ENCODE data around the gene NOL4L.
A peak's percentile ranks its signal among the peaks of the same experiment; 100 is the strongest.

The NOL4L gene

DNA sequence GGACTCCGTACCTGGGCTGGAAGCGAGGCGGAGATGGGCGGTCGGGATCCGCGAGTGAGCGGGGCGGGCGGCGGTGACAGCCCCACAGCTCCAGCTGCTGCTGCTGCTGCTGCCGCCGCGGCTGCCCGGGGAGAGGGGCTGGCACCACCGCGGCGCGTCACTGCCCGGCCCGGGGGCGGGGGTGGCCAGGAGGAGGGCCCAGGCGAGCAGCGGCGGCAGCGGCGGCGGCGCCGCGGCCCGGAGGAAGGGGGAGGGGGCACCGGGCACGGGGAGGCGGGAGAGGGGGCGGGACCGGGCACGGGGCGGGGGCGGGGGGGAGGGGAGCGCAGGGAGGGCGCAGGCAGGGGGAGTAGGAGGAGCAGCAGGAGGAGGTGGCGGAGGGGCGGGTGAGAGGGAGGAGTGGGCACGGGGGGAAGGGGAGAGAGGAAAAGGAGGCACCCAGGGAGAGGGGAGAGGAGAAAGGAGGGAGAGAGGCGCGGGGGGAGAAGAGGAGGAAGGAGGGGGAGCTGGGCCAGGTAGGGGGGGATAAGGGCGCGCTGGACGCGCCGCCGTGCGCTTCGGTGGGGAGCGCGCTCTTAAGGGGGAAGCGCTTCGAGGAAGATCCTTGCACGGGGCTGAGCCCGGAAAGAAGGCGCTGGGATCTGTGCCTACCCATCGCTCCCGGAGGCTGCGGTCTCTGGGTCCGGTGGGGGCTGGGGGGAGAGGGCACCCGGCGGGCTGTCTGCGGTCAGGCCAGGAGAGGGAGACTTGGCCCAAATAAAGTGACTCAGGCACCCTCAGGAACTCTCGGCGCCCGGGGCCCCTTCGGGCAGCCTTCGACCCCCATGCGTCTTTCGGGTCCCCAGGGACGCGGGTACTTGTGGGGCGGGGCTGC lies 101.5 kb downstream of the NOL4L start:
- DNase-seq (ENCODE audit: low read depth) = no peak

DNA sequence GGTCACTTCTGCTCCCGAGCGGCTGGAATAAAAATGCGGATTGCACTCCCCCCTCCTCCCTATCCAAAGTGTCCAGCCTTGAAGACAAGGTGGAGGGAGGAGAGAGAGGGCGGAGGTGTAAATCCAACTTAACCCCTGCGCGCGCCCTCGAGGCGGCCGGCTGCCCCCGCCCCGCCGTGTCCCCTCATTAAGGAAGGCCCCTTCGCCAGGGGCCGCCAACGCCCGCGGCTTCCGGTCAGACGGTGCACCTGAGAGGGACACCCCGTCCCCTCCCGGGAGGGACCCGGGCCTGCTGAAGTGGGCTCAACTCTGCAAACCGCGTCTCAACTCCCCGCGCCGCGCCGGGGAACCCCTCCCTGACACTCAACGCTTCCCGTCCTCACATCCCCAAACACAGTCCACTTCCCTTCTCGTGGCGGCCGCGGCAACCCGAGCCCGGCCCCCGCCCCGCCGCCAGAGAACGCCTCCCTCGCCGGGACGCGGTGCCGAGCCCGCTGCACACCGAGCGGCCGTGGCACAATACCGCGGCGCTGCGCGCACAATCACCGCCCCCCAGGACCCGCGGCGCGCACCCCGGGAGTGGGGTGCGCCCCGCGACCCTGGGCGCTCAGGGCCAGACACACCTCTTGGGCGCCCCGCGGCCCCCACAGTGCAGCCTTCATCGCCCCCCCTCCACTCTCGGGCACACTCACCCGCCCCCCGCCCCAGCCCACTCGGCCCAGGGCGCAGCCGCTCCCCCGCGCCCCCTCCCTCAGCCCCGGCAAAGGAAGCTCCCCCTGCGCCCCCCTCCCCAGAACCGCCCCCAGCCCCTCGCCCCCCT lies 102.5 kb downstream of the NOL4L start:
- DNase-seq (ENCODE audit: low read depth) = no peak

DNA sequence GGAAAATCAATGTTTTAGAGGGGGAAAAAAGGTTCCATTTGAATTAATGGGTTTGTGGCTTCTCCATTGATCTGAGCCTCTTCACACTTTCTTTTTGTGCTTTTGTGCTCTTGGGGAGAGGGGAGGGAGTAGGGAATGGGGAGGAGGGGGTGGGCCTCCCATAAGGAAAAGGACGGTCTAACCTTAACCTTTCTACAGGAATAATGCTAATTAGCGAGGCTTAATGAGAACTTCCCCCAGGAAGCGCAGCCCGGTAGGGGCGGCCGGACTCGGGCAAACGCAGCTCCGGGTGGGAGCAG lies 103.0 kb downstream of the NOL4L start:
- DNase-seq (ENCODE audit: low read depth) = no peak

DNA sequence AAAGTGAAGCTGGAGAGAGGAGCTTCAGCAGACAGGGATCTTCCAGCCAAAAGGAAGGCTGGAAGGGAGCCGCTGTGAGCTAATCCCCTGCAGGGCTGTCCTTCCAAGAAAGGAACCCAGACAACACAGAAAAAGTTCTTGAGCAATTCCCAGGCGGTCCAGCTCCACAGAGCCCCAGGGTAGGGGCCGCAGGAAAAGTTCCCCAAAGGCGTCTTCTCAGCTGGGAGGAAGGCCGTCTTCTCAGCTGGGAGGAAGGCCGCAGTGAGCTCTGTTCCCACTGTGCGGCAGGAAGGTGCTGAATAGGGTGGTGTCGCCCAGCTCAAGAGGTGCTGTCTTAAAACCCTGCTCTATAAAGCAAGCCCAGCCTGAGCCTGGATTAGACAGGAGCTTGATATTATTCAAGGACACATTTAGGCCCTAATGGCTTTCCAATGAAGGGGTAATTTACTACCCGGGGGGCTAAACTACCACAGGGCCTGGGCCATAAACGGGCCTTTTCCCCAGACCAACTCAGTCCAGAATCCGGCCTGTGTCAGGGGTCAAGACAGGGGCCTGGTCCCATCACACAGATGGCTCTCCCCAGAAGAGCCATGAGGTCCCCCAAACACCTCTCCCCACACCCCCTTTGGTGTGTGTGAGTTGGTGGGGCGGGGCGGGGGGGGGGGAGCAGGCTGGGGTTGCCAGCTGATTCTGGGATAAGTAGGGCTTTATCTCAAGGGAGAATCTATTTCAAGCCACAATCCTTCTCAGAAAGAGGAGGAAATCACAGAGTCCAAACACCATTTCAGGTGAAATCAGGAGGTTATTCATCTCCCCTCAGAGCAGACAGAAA lies 103.6 kb downstream of the NOL4L start:
- DNase-seq (ENCODE audit: low read depth) = no peak

DNA sequence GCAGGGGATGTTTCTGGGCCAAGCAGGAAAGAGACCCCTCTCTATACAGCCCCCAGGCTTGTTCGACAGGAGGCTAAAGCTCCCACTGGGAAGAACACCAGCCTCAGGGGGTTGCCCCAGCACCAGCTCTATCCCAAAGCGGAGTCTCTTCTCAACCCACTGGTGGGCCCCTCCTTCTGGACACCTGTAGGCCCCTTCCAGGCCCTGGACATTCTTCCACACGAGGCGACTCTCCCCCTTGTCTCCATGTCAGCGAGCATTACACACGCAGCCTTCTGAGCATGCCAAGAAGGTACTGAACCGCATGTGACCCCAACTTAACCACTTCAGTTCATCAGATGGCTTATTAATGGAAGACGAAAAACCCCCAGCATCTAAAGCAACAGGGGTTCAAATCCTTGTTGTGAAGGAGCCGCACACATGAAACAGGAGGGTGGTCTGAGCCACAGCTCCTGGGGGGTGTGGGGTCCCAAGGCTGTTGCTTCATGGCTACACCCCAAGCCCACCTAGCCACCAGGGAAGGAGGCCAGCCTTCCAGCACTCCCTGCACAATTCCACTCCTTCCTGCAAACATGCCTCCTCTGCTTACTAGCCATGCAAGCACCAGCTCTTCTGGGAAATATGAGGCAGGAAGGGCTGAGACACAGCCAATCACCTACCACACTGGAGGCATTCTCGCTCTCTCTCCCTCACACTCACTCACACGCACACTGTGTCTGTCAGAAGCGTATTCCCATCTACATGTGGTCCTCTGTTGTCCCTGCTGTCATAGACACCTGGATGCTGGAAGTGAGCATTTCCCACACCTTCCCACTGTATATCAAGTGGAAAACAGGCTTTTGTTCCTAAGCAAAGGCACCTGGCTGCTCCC lies 104.5 kb downstream of the NOL4L start:
- DNase-seq (ENCODE audit: low read depth) = no peak

DNA sequence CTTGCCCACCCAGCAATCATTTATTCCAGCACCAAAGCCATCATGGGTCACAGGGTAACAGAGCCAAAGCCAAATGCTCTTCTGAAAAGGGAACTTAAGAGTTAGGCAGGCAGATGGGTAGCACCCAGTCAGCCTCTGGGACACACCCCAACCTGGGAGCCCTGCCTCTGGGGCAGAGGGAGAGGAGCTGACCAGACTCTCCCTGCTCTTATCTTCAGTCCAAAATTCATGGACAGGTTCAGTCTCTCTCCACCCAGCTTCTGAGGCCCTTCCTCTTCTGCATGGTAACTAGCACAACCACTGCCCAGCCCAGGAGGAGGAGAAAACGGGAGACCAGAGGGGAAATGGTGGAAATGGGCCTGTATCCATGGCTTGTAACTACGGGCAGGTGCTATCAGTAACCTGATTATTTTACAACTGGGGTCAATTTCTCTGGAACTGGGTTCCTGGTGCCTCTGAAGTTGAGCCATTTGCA lies 105.4 kb downstream of the NOL4L start:
- DNase-seq (ENCODE audit: low read depth) = no peak

DNA sequence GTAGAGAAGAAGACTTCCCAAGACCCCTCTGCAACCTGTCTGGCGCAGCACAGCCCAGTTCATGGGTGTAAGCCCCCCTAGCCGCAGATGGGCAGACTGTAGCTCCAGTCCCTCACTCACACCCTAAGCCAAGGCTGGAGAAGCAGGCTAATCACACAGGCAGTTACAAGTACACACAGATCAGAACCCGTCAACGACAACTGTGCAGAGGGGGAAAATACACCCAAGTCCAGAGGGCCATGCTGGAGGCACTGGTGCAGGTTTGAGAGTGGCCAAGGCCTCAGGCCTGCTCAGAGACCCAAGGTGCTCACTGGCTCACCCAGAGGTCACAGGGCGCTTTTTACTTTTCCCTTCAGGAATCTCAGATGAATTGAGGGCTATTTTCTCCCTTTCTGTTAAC lies 106.1 kb downstream of the NOL4L start:
- DNase-seq (ENCODE audit: low read depth) = no peak

DNA sequence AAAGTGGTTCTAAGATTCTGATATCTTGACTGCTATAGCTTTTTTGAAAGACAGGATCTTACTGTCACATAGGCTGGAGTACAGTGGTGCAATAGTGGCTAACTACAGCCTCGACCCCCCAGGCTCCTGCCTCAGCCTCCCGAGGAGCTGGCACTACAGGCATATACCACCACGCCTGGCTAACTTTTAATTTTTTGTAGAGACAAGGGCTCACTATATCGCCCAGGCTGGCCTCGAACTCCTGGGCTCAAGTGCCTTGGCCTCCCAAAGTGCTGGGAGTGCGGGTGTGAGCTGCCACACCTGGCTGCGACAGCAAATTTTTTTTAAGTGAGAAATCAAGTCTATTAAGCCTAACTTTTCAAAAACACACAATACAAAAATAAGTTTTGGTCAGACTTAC lies 106.6 kb downstream of the NOL4L start:
- no peak for DNase-seq (ENCODE audit: low read depth)

DNA sequence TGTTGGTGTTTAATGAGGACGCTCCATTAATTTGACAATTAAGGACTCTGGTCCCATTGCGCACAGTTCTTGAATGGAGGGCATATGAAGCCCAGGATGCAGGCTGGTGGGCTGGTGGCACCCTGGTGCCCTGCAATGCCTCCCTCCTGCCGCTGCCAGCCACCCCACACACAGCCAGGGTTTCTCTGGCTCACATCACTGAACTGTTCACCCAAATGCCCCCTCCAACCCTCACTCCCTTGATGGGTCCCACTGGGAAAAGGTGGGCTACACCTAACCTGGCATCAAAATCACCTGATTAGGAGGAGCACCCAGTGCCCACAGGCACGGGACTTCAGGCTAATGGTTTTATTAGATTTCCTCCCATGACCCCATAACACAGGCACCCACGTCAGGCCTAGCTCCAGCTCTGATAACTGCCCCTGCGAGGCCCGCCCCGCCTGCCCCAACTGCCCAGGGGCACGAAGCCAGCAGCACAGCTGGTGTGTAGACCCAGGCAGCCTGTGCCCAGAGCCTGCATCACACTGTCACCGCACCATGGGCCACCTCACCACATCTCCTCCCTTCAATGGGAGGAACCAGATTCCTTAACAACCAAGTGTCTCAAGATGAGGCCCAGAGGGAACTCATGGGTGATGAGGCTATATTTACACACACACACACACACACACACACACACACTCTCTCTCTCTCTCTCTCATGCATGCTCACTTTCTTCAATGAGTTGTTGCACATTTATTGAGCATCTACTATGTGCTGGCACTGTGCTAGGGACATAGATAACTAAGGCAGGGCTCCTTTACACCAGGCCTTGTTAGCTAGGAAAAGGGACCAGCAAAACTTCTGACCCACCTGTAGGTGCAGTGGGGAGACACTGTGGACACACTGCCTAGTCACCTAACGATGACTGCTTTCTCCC lies 107.3 kb downstream of the NOL4L start:
- DNase-seq (ENCODE audit: low read depth) = no peak

DNA sequence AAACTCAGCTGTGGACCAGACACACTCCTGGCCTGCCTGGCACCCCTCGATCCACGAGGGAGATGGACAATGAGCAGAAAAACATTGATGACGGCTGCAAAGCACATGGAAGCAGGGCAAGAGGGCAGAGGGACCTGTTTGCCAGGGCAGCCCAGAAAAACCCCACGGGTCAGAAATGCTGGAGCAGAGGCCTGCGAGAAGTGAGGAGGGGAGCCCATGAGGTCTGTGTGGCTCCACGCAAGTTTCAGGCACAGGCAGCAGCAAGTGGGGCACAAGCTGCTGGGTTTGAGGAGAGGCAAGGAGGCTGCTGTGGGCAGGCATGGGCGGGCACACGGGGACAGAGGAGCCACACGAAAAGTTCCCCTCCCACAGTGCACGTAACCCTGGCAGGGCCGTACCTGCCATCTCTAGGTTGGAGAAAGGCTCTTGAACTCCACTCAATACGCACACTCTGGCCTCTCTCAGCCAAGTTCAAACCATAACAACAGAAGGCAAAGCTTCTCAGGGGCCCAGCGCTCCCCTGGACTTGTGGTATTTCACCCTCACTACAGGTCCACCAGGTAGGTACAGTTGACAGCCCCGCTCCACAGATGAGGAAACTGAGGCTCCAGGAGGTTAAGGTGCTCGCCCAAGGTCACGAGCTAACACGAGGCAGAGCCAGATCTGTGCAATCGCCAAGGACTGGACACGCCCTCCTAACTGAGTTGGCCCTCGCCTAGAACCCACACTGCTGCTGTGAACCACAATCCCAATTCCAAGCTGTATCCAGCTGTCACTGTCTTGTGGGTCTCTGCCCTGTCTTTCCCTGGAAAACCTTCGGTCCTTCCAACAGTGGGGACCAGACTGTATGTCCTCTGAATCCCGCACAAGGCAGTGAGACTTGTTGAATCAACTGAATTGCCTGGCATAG lies 108.2 kb downstream of the NOL4L start:
- no peak for DNase-seq (ENCODE audit: low read depth)

DNA sequence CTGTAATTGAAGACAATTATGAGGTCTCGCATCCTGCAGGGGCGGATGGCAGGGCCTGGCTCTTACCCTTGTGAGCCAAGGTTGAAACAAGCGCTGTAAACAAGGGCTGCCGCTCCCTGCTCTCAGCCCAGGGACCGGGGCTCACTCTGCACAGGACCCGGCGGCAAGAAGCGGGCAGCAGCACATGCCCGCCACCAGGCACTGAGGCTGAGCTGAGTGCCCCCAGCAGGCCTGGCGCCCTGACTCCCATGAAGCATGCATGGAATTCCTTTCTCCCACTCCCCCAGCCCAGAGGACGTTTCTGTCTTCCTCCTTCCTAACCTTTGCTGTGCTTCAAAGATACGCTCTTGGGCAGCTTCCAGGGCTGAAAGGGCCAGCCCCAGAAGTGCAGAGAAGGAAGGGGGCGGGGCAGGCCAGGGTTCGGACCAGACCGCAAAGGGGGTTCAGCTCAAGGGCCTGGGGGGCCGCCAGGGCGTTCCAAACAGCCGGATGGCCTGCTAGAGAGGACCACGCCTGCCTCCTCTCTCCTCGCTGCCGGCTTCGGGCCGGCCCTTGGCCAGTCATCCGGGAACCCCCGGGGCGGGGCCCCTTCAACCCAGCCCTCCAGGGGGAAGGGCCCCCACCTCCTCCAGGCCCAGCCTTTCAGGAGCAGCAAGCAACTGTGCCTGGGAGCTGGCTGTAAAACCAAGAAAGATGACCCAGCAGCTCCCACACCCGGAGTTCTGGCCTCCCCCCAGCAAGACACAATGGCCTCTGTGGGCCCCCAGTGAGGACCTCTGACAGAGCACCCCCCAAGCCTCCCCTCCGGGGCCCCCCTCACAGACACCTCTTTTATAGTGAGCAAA lies 109.9 kb downstream of the NOL4L start:
- DNase-seq (ENCODE audit: low read depth) = peak; percentile 89

DNA sequence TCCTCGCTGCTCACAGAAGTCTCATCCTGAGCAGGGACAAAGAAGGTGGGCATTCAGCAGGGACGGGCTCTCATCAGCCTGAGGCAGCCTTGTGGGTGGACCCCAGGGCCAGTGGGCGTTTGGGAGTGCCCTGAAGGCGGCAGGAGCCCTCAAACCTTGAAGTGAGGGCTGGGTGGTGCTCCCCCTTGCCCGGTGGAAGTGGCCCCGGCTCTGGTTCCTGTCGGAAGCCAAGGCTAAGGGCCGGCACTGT lies 110.5 kb downstream of the NOL4L start:
- DNase-seq (ENCODE audit: low read depth) = no peak

DNA sequence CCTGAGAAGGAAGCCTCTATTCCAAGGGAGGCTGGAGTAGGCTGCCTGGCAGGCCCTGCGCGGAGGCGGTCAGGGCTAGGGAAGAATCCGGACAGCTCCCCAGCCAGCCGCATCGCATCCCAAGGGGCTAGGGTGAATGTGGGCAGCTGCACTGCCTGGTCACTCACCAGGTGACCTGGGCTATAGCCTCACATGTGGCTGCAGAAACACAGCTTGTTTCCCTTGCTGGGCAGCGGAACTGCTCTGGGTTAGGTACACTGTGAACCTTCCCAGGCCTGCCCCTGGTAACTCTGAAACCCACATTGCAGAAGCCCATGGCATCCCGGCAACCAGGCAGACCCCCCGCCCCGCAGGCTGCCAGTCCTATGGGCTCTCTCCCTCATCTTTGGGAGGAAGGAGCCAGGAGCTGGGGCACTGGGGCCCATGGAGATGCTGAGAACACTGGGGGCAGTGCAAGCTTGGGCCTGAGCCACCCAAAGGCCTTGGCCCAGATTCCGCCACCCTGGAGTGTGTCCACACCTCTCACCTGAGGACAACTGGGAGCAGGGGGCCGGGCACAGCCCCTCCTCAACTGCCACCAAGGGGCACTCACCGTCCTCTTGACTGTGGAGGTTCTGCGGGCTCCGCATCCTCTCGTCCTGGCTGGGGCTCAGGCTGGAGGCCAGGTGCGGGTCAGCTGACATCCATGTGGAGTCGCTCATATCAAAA lies 111.0 kb downstream of the NOL4L start:
- no peak for DNase-seq (ENCODE audit: low read depth)

DNA sequence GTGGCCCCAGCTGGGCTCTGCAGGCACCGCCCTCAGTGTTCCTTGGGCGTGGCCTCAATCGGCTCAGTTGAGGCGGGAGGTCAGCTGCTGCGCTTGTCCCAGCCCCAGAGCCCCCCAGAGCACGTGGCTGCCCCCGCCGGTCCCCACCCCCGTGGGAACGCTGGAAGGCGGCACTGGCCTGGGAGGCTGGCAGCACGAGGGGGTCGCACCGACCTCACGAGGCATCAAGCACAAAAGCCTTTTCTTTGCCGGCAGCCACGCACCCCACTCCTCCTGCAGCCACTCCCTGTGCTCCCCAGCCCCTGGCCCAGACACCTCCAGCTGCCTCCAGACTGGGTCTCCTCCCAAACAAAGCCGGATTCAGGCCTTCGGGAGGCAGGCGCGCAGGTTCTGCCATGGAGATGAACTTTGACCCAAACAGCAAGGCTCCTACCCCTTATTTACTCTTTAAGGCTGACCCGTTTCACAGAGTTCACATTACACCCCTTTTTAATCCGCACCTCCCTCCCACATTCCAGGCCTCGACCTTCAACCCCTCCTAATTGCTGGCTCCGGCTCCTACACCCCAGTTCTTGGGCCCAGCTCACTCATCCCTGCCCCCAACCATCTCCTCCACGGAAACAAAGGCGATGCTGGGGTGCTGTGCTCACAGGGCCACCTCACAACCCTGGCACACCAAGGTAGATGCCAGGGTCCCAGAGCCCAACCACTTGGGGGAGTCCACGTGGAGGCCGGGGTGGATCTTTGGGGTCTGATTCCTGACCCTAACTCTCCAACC lies 111.7 kb downstream of the NOL4L start:
- no peak for DNase-seq (ENCODE audit: low read depth)

DNA sequence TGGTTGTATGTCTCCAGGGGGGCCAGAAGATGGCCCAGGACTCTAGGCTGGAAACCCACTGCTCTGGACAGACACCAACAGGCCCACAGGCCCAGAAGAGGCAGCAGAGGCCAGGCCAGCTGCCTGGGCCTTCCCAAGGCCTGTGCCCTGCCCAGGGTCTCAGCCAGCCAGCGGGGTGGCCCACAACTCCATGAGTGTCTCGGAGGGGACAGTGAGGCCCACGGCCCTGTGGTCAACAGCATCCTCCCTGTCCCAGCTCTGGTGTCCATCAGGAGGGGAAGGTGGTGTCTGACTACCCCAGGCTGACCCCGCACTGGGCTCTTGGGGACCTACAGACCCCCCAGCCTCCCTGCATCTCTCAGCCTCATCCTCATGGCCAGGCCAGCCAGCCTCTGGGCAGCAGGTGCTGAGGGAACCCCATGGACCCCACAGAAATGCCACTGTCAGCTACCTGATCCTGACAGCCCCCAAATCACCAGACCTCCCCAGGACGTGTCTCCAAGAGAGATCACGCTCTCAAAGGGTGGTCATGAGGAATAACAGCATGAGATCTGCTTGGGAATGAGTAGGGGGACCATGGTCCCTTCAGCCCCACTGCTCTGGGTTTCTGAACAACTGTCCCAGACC lies 112.4 kb downstream of the NOL4L start:
- DNase-seq (ENCODE audit: low read depth) = no peak

DNA sequence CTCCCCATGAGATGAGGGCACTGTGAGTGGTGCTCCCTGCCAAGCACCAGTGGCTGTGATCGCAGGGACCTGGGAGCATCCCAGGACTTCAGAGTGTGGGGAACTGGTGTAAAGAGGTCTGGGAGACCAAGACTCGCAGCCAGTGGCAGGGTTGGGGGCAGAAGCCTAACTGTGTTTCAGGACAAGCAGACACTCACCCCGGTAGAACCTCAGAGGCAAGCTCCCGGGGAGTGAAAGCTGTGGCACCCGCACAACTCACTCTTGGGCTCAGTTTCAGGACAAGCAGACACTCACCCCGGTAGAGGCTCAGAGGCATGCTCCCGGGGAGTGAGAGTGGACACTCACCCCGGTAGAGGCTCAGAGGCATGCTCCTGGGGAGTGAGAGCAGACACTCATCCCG lies 114.2 kb downstream of the NOL4L start:
- no peak for DNase-seq (ENCODE audit: low read depth)
